NCI-H526 treated with DMSO at 0.1 percent for 48 hours (cell line): ENCODE measurements around the gene DGKA.
"Not testable (repeated sequence)": the region's sequence is repeated elsewhere in the genome, so short reads cannot be mapped to it uniquely, and the experiment has no call there.

Source experiments
- DNase-seq: peaks from one replicate; lab custom pipeline; 2025; lab: John Stamatoyannopoulos, UW

The DGKA gene

GRCh38 chr12:55999522-55999921 lies 68.6 kb downstream of the DGKA start:
- DNase-seq, result not testable (repeated sequence)

- DNase-seq, result not testable (repeated sequence)
Measured at GRCh38 chr12:55999999-56000540, 69.1 kb downstream of the DGKA start.

GRCh38 chr12:56001487-56002100 lies 70.6 kb downstream of the DGKA start:
- DNase-seq, result no peak

- DNase-seq, result not testable (repeated sequence)
Measured at GRCh38 chr12:56003376-56003775, 72.4 kb downstream of the DGKA start.
